Endothelial cell of hepatic sinusoid (primary cell): ENCODE measurements around the gene PODN.

Source experiments
- in situ Hi-C: cut with HindIII; loops from 2 replicates; pipeline ENCODE4 v1.10.0; 2017; ENCODE audit warnings: low sequenced_read_pairs

PODN gene

GRCh38 chr1:53128401-53128800, 66.4 kb downstream of the PODN start:
- in situ Hi-C loops, result no loop called here

DNA sequence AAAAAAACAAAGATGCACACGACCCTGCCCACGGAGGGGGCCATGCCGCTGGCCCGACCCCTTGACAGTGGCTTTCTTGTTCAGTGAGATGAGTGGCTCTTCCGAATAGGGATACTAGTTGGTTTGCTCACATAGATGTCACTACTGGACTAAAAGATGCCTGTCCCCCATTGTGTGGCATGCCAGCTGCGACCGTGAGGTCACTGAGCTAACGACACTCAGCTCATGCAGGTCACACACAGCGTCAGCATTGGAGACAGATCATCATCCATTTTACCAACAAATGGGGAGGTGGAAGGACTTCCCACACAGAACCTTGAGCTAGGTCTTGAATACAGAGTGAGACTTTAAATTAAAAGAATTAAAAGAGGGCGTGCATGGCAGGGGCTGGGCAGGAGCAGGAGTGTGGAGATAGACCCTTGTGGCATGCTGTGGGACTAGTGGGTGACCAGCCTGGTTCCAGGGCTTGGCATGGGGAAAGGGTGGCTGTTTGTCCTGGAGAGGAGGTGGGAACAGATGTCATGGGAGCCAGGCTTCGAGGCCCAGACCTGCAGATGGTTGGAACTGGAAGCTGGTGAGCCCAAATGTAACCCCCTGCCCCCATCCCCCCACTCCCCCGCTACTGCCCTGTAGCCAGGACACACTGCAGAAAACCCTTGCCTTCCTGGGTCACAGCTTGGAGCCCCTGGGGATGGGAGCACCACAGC, 68.0 kb downstream of the PODN start:
- in situ Hi-C loops, result no loop called here

GRCh38 chr1:53130598-53130877, 68.5 kb downstream of the PODN start:
- in situ Hi-C loops, result no loop called here

GRCh38 chr1:53130878-53131589, 69.0 kb downstream of the PODN start:
- in situ Hi-C loops, result no loop called here

GRCh38 chr1:53131590-53131938, 69.6 kb downstream of the PODN start:
- in situ Hi-C loops, result no loop called here

- in situ Hi-C loops, result no loop called here
Measured at GRCh38 chr1:53132176-53132575, 70.2 kb downstream of the PODN start.

- in situ Hi-C loops, result no loop called here
Measured at GRCh38 chr1:53133261-53134041, 71.4 kb downstream of the PODN start.

GRCh38 chr1:53134042-53134485, 72.1 kb downstream of the PODN start:
- in situ Hi-C loops, result no loop called here
